ENCODE measurements around the gene MAGEA8.
"Not testable (repeated sequence)": the region's sequence is repeated elsewhere in the genome, so short reads cannot be mapped to it uniquely, and the experiment has no call there.

Gene MAGEA8

DNA sequence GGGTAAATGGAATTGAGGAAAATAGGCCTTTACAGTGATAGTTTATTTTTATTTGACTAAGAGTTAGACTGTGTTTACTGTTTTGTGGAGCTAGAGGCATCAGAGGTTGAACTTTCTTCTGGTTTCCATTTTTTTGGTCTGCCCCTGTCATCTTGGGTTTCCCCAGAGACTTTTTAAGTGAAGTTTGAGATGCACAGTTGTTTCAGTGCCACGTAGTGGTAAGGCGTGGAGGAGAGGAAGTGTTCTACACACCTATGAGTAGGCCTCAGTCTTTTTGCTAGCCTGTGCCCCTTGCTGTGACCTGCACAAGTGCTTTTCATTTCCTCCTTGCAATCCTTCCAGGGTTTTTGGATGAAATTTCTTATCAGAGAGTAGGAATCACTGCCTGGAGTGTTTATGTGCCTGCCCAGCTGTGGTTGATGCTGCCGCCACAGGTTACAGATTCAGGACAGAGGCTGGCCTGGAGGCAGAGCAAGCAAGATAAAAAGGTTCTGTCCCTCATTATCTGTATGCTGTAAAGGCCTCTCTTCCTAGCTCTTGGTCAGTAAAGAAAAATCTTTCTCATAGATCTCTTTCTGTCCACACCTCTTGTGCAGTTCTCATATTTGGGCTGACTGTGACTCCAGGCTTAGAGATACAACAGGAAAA lies 35.9 kb downstream of the MAGEA8 start:
- no peak for DNase-seq (ENCODE audit: low spot score)
- Histone ChIP-seq H2BK15ac (ENCODE audit: low read length) (no peak overlapping the region), H3K36me3 (replicated peaks in 1 of 2; ENCODE audit: control insufficient read depth in 2 of 2, insufficient read depth in 2 of 2, low read length in 2 of 2) (no peaks in the 10 kb centered on the region), H2BK5ac (ENCODE audit: low read length) (no peak overlapping the region), H3K23ac (ENCODE audit: low read depth, low read length, poor library complexity) (no peak overlapping the region), H3K4ac (ENCODE audit: low read length) (no peak overlapping the region), H2AK5ac (ENCODE audit: low read depth, low read length) (no peak overlapping the region), H3K79me1 (ENCODE audit: low read depth, low read length) (no peaks in the 10 kb centered on the region), H2BK12ac (ENCODE audit: low read length) (no peak overlapping the region), H4K8ac (ENCODE audit: low read depth, low read length) (no peak overlapping the region), H3K27ac (replicated peaks; ENCODE audit: low read length) (no peak overlapping the region), H3K4me1 (ENCODE audit: control insufficient read depth in 2 of 2, insufficient read depth in 1 of 2, low read depth in 1 of 2, low read length in 2 of 2) (no peaks in the 10 kb centered on the region), H3K4me2 (ENCODE audit: insufficient read depth, low read length, poor library complexity, severe bottlenecking) (no peak overlapping the region), H3K4me3 (ENCODE audit: low read length in 2 of 2) (no peak overlapping the region), H3K27me3 (ENCODE audit: control insufficient read depth in 3 of 3, insufficient read depth in 3 of 3, low read depth in 1 of 3, low read length in 3 of 3) (no peaks in the 10 kb centered on the region), H3K9me3 (replicated peaks in 1 of 2; ENCODE audit: control insufficient read depth in 2 of 2, insufficient read depth in 1 of 2, low read depth in 1 of 2, low read length in 2 of 2) (no peaks in the 10 kb centered on the region), H4K91ac (ENCODE audit: low read depth, low read length, poor library complexity) (no peak overlapping the region), H3K9ac (ENCODE audit: low read depth, low read length, poor library complexity) (no peak overlapping the region), H2BK120ac (ENCODE audit: low read depth, low read length) (no peak overlapping the region), H3K14ac (ENCODE audit: low read length) (no peak overlapping the region), H2AFZ (ENCODE audit: low read length) (no peak overlapping the region), H3K18ac (ENCODE audit: low read length) (no peak overlapping the region)
- WGBS, 2 donors (ENCODE audit: extremely low coverage in 2 of 2, insufficient read length in 2 of 2, insufficient replicate concordance in 1 of 2) = no CpG with 5 or more reads among the region's 3 CpGs

DNA sequence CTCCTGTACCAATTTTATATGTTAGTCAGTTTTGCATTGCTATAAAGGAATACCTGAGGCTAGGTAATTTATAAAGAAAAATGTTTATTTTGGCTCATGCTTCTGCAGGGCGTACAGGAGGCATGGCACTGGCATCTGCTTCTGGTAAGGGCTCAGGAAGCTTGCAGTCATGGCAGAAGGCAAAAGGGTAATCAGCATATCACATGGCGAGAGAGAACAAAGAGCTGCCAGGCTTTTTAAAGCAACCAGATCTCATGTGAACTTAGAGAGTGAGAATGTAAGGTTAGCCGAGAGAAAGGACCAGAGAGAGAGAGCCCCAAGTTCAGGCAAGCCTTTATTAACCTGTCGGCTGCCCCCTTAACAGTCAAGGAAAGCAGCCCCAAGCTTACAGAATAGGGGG lies 42.9 kb downstream of the MAGEA8 start:
- H2BK12ac ChIP-seq (ENCODE audit: low read length); H3K9me3 ChIP-seq (replicated peaks in 1 of 2; ENCODE audit: control insufficient read depth in 2 of 2, insufficient read depth in 1 of 2, low read depth in 1 of 2, low read length in 2 of 2); H2AFZ ChIP-seq (ENCODE audit: low read length); H3K27me3 ChIP-seq (ENCODE audit: control insufficient read depth in 3 of 3, insufficient read depth in 3 of 3, low read depth in 1 of 3, low read length in 3 of 3); H3K23ac ChIP-seq (ENCODE audit: low read depth, low read length, poor library complexity); H3K9ac ChIP-seq (ENCODE audit: low read depth, low read length, poor library complexity); H3K4ac ChIP-seq (ENCODE audit: low read length); H3K4me3 ChIP-seq (ENCODE audit: low read length in 2 of 2); H3K18ac ChIP-seq (ENCODE audit: low read length); H3K27ac ChIP-seq (replicated peaks; ENCODE audit: low read length); H3K4me1 ChIP-seq (ENCODE audit: control insufficient read depth in 2 of 2, insufficient read depth in 1 of 2, low read depth in 1 of 2, low read length in 2 of 2); H3K79me1 ChIP-seq (ENCODE audit: low read depth, low read length); H3K36me3 ChIP-seq (replicated peaks in 1 of 2; ENCODE audit: control insufficient read depth in 2 of 2, insufficient read depth in 2 of 2, low read length in 2 of 2); H4K8ac ChIP-seq (ENCODE audit: low read depth, low read length); H4K91ac ChIP-seq (ENCODE audit: low read depth, low read length, poor library complexity); H2AK5ac ChIP-seq (ENCODE audit: low read depth, low read length); DNase-seq (ENCODE audit: low spot score); H2BK5ac ChIP-seq (ENCODE audit: low read length); H3K14ac ChIP-seq (ENCODE audit: low read length); H2BK120ac ChIP-seq (ENCODE audit: low read depth, low read length); H2BK15ac ChIP-seq (ENCODE audit: low read length); H3K4me2 ChIP-seq (ENCODE audit: insufficient read depth, low read length, poor library complexity, severe bottlenecking): not testable (repeated sequence)
- no CpG with 5 or more reads among the region's 4 CpGs for WGBS, 2 donors (ENCODE audit: extremely low coverage in 2 of 2, insufficient read length in 2 of 2, insufficient replicate concordance in 1 of 2)

DNA sequence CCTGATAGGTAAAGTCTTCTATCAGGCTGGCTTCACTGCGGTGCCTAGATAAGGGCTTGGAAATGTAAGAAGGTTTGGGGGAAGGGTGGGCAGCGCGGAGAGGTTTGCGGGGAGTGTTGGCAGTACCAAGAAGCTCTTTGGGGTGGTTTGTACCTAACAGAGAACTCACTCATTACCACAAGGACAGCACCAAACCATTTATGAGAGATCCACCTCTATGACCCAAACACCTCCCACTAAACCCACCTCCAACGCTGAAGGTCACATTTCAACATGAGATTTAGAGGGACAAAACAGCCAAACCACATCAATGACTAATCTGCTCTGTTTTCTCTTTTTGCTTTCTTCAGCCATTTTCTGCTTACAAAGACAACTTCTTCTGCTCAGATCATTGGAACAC lies 43.5 kb downstream of the MAGEA8 start:
- DNase-seq (ENCODE audit: low spot score); H2BK120ac ChIP-seq (ENCODE audit: low read depth, low read length); H3K4ac ChIP-seq (ENCODE audit: low read length); H3K4me2 ChIP-seq (ENCODE audit: insufficient read depth, low read length, poor library complexity, severe bottlenecking); H2BK12ac ChIP-seq (ENCODE audit: low read length); H4K8ac ChIP-seq (ENCODE audit: low read depth, low read length); H3K14ac ChIP-seq (ENCODE audit: low read length); H3K36me3 ChIP-seq (replicated peaks in 1 of 2; ENCODE audit: control insufficient read depth in 2 of 2, insufficient read depth in 2 of 2, low read length in 2 of 2); H2AFZ ChIP-seq (ENCODE audit: low read length); H2AK5ac ChIP-seq (ENCODE audit: low read depth, low read length); H3K27ac ChIP-seq (replicated peaks; ENCODE audit: low read length); H3K18ac ChIP-seq (ENCODE audit: low read length); H2BK15ac ChIP-seq (ENCODE audit: low read length); H2BK5ac ChIP-seq (ENCODE audit: low read length); H3K23ac ChIP-seq (ENCODE audit: low read depth, low read length, poor library complexity); H3K9me3 ChIP-seq (replicated peaks in 1 of 2; ENCODE audit: control insufficient read depth in 2 of 2, insufficient read depth in 1 of 2, low read depth in 1 of 2, low read length in 2 of 2); H4K91ac ChIP-seq (ENCODE audit: low read depth, low read length, poor library complexity); H3K9ac ChIP-seq (ENCODE audit: low read depth, low read length, poor library complexity); H3K27me3 ChIP-seq (ENCODE audit: control insufficient read depth in 3 of 3, insufficient read depth in 3 of 3, low read depth in 1 of 3, low read length in 3 of 3); H3K79me1 ChIP-seq (ENCODE audit: low read depth, low read length); H3K4me3 ChIP-seq (ENCODE audit: low read length in 2 of 2); H3K4me1 ChIP-seq (ENCODE audit: control insufficient read depth in 2 of 2, insufficient read depth in 1 of 2, low read depth in 1 of 2, low read length in 2 of 2): not testable (repeated sequence)
- no CpG with 5 or more reads among the region's 5 CpGs for WGBS, 2 donors (ENCODE audit: extremely low coverage in 2 of 2, insufficient read length in 2 of 2, insufficient replicate concordance in 1 of 2)

DNA sequence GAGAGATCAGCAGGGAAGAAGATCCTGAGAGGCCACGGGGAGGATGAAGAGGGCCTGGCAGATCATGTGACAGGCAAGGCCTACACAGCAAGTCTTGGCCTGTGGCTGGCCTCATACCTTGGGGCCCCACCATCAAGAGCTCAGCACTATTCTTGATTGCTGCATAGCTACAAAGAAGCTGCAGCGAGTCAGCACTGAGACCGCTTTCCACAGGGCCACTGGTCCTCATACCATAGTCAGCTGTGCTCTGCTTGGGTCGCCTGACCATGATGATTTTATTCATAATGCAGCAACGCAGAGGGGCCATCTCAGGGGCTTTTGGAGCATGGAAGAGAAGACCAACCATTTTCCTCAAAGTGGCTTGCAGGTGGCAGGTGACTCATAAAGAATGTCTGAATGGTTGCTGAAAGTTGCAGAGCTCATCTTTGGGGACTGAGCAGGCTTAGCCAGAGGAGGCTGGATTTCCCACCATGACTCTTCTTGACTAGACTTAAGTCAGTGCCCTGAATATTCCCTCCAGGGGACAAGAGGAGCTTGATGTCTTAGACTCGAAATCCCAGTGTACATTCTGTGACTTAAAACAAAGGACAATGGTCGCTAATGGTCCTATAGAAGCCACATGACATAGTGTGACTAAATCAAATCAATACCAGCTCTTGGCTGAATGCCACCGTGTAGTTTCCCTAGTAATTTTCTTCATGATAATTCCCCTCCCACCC lies 46.4 kb downstream of the MAGEA8 start:
- H2AK5ac ChIP-seq (ENCODE audit: low read depth, low read length); H3K4me3 ChIP-seq (ENCODE audit: low read length in 2 of 2); H3K79me1 ChIP-seq (ENCODE audit: low read depth, low read length); H2AFZ ChIP-seq (ENCODE audit: low read length); H2BK5ac ChIP-seq (ENCODE audit: low read length); H2BK15ac ChIP-seq (ENCODE audit: low read length); H3K14ac ChIP-seq (ENCODE audit: low read length); H3K4ac ChIP-seq (ENCODE audit: low read length); DNase-seq (ENCODE audit: low spot score); H3K23ac ChIP-seq (ENCODE audit: low read depth, low read length, poor library complexity); H4K91ac ChIP-seq (ENCODE audit: low read depth, low read length, poor library complexity); H3K9me3 ChIP-seq (replicated peaks in 1 of 2; ENCODE audit: control insufficient read depth in 2 of 2, insufficient read depth in 1 of 2, low read depth in 1 of 2, low read length in 2 of 2); H3K4me1 ChIP-seq (ENCODE audit: control insufficient read depth in 2 of 2, insufficient read depth in 1 of 2, low read depth in 1 of 2, low read length in 2 of 2); H3K4me2 ChIP-seq (ENCODE audit: insufficient read depth, low read length, poor library complexity, severe bottlenecking); H3K27ac ChIP-seq (replicated peaks; ENCODE audit: low read length); H4K8ac ChIP-seq (ENCODE audit: low read depth, low read length); H2BK120ac ChIP-seq (ENCODE audit: low read depth, low read length); H3K18ac ChIP-seq (ENCODE audit: low read length); H3K9ac ChIP-seq (ENCODE audit: low read depth, low read length, poor library complexity); H3K27me3 ChIP-seq (ENCODE audit: control insufficient read depth in 3 of 3, insufficient read depth in 3 of 3, low read depth in 1 of 3, low read length in 3 of 3); H2BK12ac ChIP-seq (ENCODE audit: low read length); H3K36me3 ChIP-seq (replicated peaks in 1 of 2; ENCODE audit: control insufficient read depth in 2 of 2, insufficient read depth in 2 of 2, low read length in 2 of 2): not testable (repeated sequence)
- no CpG with 5 or more reads among the region's 8 CpGs for WGBS, 2 donors (ENCODE audit: extremely low coverage in 2 of 2, insufficient read length in 2 of 2, insufficient replicate concordance in 1 of 2)
